Esophagus squamous epithelium (tissue), 4 donors: ENCODE data around the gene MINDY2.

Experiments
- POLR2A ChIP-seq, 4 donors: fragments of 450-650 bp; IDR thresholded peaks; one replicate each; pipeline ENCODE4 v1.6.1; 2017; ENCODE audit warnings: antibody characterized with exemption in 4 of 4, mild to moderate bottlenecking in 4 of 4, moderate library complexity in 3 of 4
- TF ChIP-seq, protein P1 (sequence below), 6 experiments: fragments of 450-650 bp in 4 of 6; fragments of 200-600 bp in 2 of 6; sonication (generic) in 2 of 6; IDR thresholded peaks; one replicate each; pipeline ENCODE4 v1.5.1; 2016 to 2019; ENCODE audit warnings: antibody characterized with exemption in 6 of 6, mild to moderate bottlenecking in 4 of 6, moderate library complexity in 4 of 6

GRCh38 chr15:58766290-58766689 is 4.8 kb upstream of the MINDY2 start:
- TF ChIP-seq, protein P1, sequence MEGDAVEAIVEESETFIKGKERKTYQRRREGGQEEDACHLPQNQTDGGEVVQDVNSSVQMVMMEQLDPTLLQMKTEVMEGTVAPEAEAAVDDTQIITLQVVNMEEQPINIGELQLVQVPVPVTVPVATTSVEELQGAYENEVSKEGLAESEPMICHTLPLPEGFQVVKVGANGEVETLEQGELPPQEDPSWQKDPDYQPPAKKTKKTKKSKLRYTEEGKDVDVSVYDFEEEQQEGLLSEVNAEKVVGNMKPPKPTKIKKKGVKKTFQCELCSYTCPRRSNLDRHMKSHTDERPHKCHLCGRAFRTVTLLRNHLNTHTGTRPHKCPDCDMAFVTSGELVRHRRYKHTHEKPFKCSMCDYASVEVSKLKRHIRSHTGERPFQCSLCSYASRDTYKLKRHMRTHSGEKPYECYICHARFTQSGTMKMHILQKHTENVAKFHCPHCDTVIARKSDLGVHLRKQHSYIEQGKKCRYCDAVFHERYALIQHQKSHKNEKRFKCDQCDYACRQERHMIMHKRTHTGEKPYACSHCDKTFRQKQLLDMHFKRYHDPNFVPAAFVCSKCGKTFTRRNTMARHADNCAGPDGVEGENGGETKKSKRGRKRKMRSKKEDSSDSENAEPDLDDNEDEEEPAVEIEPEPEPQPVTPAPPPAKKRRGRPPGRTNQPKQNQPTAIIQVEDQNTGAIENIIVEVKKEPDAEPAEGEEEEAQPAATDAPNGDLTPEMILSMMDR (IDR thresholded peaks at IDR 0.05): no peak
- no peak for TF ChIP-seq POLR2A (IDR thresholded peaks at IDR 0.05)
